GM21619 (cell line): ENCODE results near the gene AGRN.

Experiments
- ATAC-seq: cut with Tn5 transposase; IDR thresholded peaks from one replicate; pipeline ENCODE4 v1.9.1; 2021; ENCODE audit not compliant: unreplicated experiment

The AGRN gene

DNA sequence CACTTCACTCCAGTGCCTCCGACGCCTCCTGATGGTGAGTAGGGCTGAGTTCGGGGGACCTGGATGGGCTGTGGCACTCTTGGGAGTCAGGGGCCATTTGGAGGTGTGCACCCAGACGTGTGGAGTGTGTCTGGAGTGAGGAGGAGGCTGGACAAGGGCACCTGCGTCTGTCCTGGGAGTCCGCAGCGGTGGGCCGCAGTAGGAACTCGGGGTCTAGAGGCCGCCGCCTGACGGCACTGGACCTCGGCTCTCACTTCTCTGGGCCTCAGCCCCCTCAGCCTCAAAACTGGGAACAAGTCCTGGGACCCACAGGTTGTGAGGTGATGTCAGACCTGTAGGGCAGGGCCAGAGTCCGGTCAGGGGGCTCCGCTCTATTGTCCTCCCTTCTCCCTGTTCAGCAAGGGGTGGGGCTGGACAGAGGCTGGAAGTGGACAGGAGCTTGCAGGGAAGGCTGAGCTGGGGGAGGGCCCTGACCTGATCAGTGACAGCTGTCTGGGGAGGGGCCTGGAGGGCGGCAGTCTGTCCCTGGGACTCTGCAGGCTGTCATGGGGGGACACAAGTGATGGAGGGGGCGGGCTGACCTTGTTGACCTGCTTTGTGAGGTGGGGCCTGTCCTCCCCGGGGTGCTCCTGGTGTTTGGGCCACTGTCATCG, 15.5 kb downstream of the AGRN start:
- ATAC-seq = no peak

DNA sequence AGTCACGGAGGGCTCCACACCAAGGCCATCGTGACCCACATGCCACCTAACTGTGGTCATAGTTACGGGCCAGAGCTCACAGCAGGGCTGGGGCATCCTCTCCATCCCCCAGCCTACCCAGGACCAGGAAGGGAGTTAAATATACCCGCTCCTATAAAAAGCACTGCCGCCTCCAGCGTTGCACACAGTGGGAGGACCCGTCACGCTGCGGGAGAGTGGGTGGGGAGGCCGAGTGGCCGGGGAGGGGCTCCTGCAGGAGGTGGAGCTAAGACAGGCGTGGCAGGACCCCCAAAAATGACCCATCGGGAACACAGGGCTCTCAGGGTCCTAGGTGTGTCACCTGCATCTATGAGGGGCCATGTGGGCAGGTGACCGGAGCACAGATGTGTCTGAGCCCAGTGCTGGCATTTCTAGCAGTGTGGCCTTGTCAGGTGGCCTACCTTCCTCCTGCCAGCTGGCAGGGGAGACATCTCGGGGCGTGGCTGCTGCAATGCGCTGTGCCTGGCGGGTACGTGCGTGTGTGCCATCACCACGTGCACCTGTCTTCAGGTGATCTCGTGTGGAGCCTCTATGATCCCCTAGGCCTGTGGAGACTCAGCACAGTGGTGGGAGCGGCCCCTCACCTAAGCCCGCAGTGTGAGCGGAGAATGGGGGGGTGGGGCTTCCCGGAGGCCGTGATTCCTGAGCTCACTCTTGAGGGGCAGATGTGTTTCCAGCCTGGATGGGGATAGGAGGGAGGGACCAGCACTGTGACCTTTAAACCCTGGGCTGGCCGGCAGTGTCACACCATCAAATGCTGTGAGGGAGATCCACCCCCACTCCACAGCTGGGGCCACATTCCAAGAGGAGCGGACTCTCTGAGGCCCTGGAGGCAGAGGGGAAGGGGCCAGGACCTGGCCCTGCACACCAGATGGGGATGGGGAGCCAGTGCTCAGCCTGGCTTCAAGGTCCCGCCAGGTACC, 17.7 kb downstream of the AGRN start:
- no peak for ATAC-seq

DNA sequence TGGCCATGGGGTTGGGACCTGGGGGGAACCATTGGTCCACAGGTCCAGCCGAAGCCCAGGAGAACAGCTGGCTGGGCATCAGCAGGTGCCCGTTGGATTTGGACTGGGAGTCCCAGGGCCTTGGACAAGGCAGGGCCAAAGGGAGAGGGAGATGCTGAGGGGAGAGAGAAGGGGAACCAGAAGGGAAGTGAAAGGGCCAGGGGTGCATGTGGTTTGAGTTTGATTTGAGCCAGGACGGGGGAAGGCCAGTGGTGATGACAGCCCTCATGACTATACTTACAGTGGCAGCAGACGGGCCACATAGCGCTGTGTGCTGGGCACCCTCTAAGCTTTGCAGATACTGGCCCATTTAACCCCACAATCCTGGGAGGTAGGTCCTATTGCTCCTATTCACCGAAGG, 18.8 kb downstream of the AGRN start:
- ATAC-seq = peak; percentile 50

GRCh38 chr1:1039145-1039910, 19.4 kb downstream of the AGRN start:
- no peak for ATAC-seq

DNA sequence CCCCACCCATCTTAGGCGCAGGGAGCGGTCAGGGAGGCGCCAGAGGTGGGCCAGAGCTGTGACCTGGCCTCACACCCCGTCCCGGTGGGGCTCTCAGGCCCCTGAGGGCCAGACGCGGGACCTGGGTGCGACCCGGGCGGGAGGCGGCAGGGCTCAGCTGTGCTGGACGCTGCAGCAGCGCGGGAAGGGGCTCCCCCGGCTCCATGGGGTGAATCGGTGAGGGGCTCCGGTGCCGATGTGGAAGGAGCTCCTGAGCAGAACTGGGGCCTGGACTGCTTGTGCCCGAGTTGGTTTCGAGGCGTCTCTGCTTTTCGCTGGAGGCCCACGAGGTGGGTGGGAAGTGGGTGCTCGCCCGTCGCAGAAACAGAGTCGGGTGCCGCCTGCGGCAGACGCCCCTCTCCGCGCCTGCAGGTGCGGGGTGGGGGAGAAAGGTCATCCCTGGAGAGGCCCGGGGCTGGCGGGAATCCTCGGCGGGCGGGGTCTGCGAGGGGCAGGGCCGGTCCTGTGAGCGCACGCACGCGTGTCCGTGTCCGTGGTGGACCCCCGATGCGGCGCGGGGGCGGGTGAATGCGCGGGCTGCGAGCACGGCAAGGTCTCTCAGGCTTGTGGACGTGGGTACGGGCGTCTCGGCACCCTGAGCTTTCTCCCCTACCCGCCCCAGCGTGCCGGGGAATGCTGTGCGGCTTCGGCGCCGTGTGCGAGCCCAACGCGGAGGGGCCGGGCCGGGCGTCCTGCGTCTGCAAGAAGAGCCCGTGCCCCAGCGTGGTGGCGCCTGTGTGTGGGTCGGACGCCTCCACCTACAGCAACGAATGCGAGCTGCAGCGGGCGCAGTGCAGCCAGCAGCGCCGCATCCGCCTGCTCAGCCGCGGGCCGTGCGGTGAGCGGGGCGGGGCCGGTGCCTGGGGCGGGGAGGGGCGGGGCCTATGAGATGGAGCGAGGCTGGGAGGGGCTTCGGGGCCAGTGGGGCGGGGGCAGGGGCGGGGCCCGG, 20.4 kb downstream of the AGRN start:
- ATAC-seq = no peak

DNA sequence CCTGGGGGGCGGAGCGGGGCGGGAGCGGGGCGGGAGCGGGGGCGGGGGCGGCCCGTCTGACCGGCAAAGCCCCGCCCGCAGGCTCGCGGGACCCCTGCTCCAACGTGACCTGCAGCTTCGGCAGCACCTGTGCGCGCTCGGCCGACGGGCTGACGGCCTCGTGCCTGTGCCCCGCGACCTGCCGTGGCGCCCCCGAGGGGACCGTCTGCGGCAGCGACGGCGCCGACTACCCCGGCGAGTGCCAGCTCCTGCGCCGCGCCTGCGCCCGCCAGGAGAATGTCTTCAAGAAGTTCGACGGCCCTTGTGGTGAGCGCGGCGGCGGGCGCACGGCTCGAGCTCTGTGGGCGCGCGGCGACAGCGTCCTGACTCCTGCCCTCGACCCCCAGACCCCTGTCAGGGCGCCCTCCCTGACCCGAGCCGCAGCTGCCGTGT, 21.2 kb downstream of the AGRN start:
- no peak for ATAC-seq

DNA sequence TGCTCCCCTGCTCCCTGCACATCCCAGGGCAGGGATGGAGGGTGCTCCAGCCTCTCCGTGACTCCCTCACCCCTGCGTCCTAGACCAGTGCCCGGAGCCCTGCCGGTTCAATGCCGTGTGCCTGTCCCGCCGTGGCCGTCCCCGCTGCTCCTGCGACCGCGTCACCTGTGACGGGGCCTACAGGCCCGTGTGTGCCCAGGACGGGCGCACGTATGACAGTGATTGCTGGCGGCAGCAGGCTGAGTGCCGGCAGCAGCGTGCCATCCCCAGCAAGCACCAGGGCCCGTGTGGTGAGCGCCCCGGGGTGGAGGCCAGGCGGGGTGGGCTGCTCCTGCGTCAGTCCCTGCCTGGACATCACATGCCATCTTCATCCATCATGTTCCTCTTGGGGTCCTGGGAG, 22.0 kb downstream of the AGRN start:
- no peak for ATAC-seq

DNA sequence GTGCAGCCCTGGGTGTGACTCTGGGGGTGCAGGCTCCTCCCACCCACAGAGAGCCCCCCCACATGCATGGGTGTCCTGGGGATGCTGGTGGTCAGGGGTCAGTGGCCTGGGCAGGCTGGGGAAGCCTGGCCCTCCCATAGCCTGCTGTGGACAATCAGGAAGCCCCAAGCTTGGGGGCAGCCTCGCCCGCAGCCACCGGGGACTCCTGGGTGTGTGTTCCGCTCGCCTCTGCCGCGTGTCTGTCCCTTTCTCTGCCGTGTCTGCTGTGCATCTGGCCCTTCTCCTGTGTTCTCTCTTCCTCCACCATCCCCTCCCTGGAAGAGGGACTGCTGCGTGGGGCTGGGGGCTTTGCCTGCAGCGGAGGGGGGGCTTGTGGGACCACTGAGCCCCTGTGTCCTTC, 22.9 kb downstream of the AGRN start:
- ATAC-seq = no peak

GRCh38 chr1:1043411-1043810, 23.5 kb downstream of the AGRN start:
- ATAC-seq = no peak

DNA sequence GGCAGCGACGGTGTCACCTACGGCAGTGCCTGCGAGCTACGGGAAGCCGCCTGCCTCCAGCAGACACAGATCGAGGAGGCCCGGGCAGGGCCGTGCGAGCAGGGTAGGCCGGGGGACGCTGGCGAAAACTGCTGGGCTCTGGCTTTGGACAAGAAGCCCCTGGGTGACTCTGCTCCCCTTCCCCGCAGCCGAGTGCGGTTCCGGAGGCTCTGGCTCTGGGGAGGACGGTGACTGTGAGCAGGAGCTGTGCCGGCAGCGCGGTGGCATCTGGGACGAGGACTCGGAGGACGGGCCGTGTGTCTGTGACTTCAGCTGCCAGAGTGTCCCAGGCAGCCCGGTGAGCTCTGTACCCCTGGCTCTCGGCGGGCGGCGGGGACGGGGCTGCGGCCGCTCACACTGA, 24.0 kb downstream of the AGRN start:
- ATAC-seq = no peak

DNA sequence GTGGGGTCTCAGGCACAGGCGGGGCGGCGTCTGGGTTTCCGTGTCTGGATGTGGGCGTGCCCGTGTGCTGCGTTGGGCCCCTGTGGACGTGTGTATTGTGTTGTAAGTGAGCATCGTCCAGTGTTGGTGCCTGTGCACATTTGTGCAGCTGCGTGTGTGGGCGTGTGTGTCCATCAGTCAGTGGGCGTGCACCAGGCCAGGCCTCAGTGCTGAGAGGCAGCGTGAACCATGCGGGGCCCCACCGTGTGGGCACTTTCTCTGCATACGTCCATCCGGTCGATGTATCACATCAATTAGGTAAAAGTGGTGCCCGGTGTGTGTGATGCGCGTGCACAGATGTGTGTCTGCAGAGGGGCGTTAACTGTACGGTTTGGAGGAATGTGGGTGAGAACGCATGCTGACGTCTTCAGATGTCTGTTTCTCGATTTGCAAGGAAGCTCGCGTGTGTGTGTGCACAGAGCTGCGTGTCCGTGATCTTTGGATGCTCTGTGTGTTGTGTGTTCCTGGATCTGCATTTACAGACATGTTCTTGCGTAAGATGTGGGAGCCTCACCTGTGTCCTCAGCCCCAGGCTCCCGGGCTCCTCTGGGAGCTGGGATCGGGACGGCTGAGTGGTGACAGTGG, 24.6 kb downstream of the AGRN start:
- ATAC-seq = no peak

DNA sequence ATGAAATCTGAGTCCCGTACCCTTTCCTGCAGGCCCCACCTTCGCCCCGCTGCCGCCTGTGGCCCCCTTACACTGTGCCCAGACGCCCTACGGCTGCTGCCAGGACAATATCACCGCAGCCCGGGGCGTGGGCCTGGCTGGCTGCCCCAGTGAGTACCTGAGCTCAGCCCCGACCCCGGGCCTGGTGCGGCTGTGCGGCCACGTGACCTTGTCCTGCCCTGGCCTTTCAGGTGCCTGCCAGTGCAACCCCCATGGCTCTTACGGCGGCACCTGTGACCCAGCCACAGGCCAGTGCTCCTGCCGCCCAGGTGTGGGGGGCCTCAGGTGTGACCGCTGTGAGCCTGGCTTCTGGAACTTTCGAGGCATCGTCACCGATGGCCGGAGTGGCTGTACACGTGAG, 25.2 kb downstream of the AGRN start:
- ATAC-seq = no peak

DNA sequence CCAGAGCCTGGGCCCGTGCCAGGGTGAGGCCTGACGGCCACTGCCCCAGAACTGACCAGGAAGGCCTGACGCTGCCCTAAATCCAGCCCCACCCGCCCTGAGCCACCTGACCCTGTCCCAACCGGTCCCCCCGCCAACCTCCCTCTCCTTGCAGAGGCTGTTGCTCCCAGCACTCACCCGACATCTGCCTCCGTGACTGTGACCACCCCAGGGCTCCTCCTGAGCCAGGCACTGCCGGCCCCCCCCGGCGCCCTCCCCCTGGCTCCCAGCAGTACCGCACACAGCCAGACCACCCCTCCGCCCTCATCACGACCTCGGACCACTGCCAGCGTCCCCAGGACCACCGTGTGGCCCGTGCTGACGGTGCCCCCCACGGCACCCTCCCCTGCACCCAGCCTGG, 26.3 kb downstream of the AGRN start:
- no peak for ATAC-seq

DNA sequence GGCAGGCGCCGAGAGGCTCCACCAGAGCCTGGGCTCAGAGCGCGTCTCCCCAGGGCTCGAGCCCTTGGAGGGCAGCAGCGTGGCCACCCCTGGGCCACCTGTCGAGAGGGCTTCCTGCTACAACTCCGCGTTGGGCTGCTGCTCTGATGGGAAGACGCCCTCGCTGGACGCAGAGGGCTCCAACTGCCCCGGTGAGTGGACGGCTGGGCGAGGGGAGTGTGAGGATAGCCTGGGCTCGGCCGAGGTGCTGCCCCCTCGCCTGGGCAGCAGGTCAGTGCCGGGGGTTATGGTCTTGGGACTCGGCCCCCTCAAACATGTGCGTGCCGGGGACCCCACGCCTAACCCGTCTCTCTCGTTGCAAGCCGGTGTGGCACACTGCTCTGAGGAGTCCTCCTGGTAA, 26.8 kb downstream of the AGRN start:
- no peak for ATAC-seq

- no peak for ATAC-seq
Observed at GRCh38 chr1:1047407-1047806, 27.5 kb downstream of the AGRN start.

- ATAC-seq = no peak
Observed at GRCh38 chr1:1047963-1048362, 28.0 kb downstream of the AGRN start.

GRCh38 chr1:1048765-1049164, 28.8 kb downstream of the AGRN start:
- ATAC-seq = no peak

- no peak for ATAC-seq
Observed at GRCh38 chr1:1049318-1050165, 29.6 kb downstream of the AGRN start.

DNA sequence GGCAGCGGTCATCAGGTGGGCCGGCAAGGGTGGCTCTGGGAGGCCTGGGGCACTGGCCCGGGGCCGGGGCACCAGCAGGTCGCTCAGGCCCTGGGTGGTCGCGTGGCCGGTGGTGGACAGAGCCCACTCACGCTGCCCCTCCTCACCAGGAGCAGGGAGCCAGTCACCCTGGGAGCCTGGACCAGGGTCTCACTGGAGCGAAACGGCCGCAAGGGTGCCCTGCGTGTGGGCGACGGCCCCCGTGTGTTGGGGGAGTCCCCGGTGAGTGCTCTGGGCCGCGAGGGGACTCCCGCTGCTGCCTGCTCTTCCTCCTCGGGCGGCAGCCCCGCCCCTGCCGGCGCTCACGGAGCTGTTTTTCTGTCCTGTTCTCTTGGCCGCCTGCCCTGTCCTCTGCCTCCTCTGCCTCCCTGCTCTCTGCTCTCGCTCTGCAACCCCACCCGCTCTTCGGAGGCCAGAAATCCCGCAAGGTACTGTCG, 30.7 kb downstream of the AGRN start:
- ATAC-seq = no peak
